Esophagus muscularis mucosa (tissue), 4 donors: Measurements from ENCODE around the gene CDHR5. TPM values are rescaled to one million over a fixed set of nuclear protein-coding genes. Genes with fewer than 3 reads are reported as not detected.

Source experiments
- DNase-seq: peaks from one replicate; pipeline ENCODE4 v3.0.0-alpha.2; 2017; ENCODE audit errors: extremely low spot score
- H3K27ac ChIP-seq, 4 donors: fragments of 200-600 bp; sonication (generic); replicated peaks in 1 of 4; 1 replicate in 3 of 4; 2 replicates in 1 of 4; pipeline ENCODE4 v1.5.1; 2016 to 2019; ENCODE audit warnings: mild to moderate bottlenecking in 1 of 4
- H3K27me3 ChIP-seq, 4 donors: fragments of 200-600 bp; sonication (generic); one replicate each; pipeline versions ENCODE4 v1.5.1 to v1.6.0; 2016 to 2019
- H3K36me3 ChIP-seq, 4 donors: fragments of 200-600 bp; sonication (generic); one replicate each; pipeline ENCODE4 v1.5.1; 2016 to 2019
- H3K4me1 ChIP-seq, 4 donors: fragments of 200-600 bp; sonication (generic); one replicate each; pipeline ENCODE4 v1.5.1; 2016 to 2019
- H3K4me3 ChIP-seq, 4 donors: fragments of 200-600 bp; sonication (generic); 1 replicate in 2 of 4; 2 replicates in 2 of 4; pipeline ENCODE4 v1.5.1; 2016 to 2019; ENCODE audit warnings: mild to moderate bottlenecking in 4 of 4, moderate library complexity in 1 of 4
- H3K9me3 ChIP-seq, 4 donors: fragments of 200-600 bp; sonication (generic); 1 replicate in 3 of 4; 2 replicates in 1 of 4; pipeline ENCODE4 v1.5.1; 2016 to 2019
- CTCF ChIP-seq, 3 experiments: fragments of 200-600 bp in 2 of 3; fragments of 450-650 bp in 1 of 3; sonication (generic) in 2 of 3; IDR thresholded peaks; one replicate each; pipeline ENCODE4 v1.5.1; 2017 to 2019; ENCODE audit warnings: antibody characterized with exemption in 3 of 3, mild to moderate bottlenecking in 2 of 3, moderate library complexity in 1 of 3
- EP300 ChIP-seq: sonication (generic); formaldehyde crosslinking; IDR thresholded peaks from one replicate; pipeline ENCODE4 v1.6.1; 2017; ENCODE audit warnings: antibody characterized with exemption
- POLR2A ChIP-seq: fragments of 450-650 bp; IDR thresholded peaks from one replicate; pipeline ENCODE4 v1.6.1; 2017; ENCODE audit warnings: antibody characterized with exemption, moderate library complexity, mild to moderate bottlenecking, low read depth
- POLR2AphosphoS5 ChIP-seq, 2 donors: sonication (generic); formaldehyde crosslinking; IDR thresholded peaks; one replicate each; pipeline ENCODE4 v1.6.1; 2017; ENCODE audit warnings: antibody characterized with exemption in 2 of 2
- WGBS: methylation state at CpG from one replicate; pipeline ENCODE4 v1.1.5; 2018; 5-methylcytosine and 5-hydroxymethylcytosine counted together
- intact Hi-C: fragments of 100-400 bp; cut with DNase I; formaldehyde crosslinking; loops from one replicate; pipeline ENCODE4 v1.15.1; 2023
- small RNA-seq, 3 donors: library from RNA; depleted of rRNA; stranded (forward); fragments of <200 nt; gene quantifications; one replicate each; pipeline ENCODE3, GENCODE V24; 2016
- total RNA-seq, 4 donors: library from RNA; depleted of rRNA; stranded (reverse); fragments of >200 nt; gene quantifications; one replicate each; pipeline versions ENCODE4 v1.1.0 to v1.2.1, GENCODE V29; 2016

Gene CDHR5
- total RNA-seq, 4 donors from 2014 or later = 1.3 TPM; not detected in 3

GRCh38 chr11:567629-568292 lies 57.0 kb downstream of the CDHR5 start:
- no peak for DNase-seq
- Histone ChIP-seq H3K27me3 (no peaks in the 10 kb centered on the region), H3K4me1 (peaks cover 11 to 23% (median 22%) of the 10 kb centered on the region in 4 donors), H3K4me3 (peak overlapping the region; percentile 67 to 90 (median 78)), H3K27ac (peak overlapping the region; percentile 87 to 94 (median 90)), H3K9me3 (no peaks in the 10 kb centered on the region), H3K36me3 (no peaks in the 10 kb centered on the region)
- intact Hi-C loops = no loop called here
- no peak for TF ChIP-seq POLR2A
- 59% methylated on average over 9 of the region's 41 CpGs for WGBS

DNA sequence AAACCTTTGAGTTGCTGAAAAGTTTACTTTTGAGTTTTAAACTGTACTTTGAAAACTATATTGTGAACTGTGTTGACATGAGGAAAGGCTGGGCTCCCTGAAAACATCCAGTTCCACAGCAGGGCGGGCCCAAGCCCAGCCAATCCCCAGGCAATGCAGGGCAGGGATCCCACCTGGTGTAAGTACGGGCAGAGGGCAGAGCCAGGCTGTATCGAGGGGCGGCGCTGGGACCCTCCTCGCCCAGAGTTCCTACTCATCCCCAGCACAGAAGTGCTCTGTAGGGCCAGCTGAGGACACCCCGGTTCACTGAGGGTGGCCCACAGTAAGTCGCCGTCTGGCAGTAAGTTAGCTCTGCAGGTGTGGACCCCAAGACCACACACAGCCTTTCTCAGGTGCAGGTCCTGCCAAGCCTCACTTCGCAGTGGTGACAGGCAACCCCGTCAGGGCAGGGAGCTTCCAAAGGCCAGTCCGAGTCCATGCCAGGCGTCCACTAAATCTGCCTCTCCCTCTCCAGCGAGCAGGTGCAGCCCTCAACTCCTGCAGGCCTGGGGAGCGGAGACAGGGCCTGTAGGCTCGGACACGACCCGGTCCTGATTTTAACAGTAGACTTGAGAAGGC lies 57.6 kb downstream of the CDHR5 start:
- H3K4me3 ChIP-seq = peak overlapping the region; percentile 67 to 90 (median 78)
- no peaks in the 10 kb centered on the region for H3K27me3 ChIP-seq
- H3K27ac ChIP-seq = peak overlapping the region; percentile 87 to 94 (median 90)
- no peaks in the 10 kb centered on the region for H3K9me3 ChIP-seq
- DNase-seq = no peak
- H3K4me1 ChIP-seq = peaks cover 11 to 23% (median 22%) of the 10 kb centered on the region in 4 donors
- TF ChIP-seq POLR2A (no peak), POLR2AphosphoS5 (IDR thresholded peaks at IDR 0.05) (no peak), CTCF (IDR thresholded peaks at IDR 0.05) (no peak), EP300 (no peak)
- intact Hi-C loops = no loop called here
- no peaks in the 10 kb centered on the region for H3K36me3 ChIP-seq
- 87% methylated on average over 8 of the region's 18 CpGs for WGBS

Small RNA genes lying within 50 kb of the gene (small RNA-seq; reads per million reads assigned to genes)
- 16.7 to 22.3 (median 21.1) reads per million in 3 donors for gene MIR210

Other genes with a start within 250 kb of the CDHR5 start
- 1 to 10 TPM in 1 of 4 donors, under 1 TPM in 3; 0.17 to 1.1 (median 0.51) TPM for gene PKP3, start 230.7 kb downstream of the CDHR5 start, total RNA-seq
- gene SIGIRR, start 210.0 kb downstream of the CDHR5 start, total RNA-seq = 10 to 100 TPM; 45.7 to 72.9 (median 50.5) TPM
- under 1 TPM in 3 of 4 donors, not detected in 1; 0.11 to 0.42 (median 0.32) TPM for gene ANO9, start 182.9 kb downstream of the CDHR5 start, total RNA-seq
- 10 to 100 TPM; 23.9 to 58.3 (median 30.2) TPM for gene PTDSS2, start 174.7 kb downstream of the CDHR5 start, total RNA-seq
- 100 to 1,000 TPM; 280 to 367 (median 334) TPM for gene RNH1, start 117.7 kb downstream of the CDHR5 start, total RNA-seq
- gene HRAS, start 89.4 kb downstream of the CDHR5 start, total RNA-seq = 10 to 100 TPM; 45.7 to 85.2 (median 61.7) TPM
- under 1 TPM in 2 of 4 donors, not detected in 2; 0.19 to 0.33 TPM for gene LRRC56, start 87.4 kb downstream of the CDHR5 start, total RNA-seq
- 1 to 10 TPM in 3 of 4 donors, under 1 TPM in 1; 0.52 to 3.1 (median 1.7) TPM for gene LMNTD2, start 64.2 kb downstream of the CDHR5 start, total RNA-seq
- 10 to 100 TPM in 3 of 4 donors, 1 to 10 TPM in 1; 2.9 to 24.4 (median 13.7) TPM for gene RASSF7, start 64.0 kb downstream of the CDHR5 start, total RNA-seq
- 10 to 100 TPM; 24.5 to 38.2 (median 28.7) TPM for gene PHRF1, start 48.5 kb downstream of the CDHR5 start, total RNA-seq
- gene IRF7, start 9.0 kb downstream of the CDHR5 start, total RNA-seq = 10 to 100 TPM; 11.3 to 39.6 (median 14.2) TPM
- gene SCT, start 2.2 kb upstream of the CDHR5 start, total RNA-seq = not detected
- 1 to 10 TPM in 1 of 4 donors, under 1 TPM in 2, not detected in 1; 0.26 to 1.1 (median 0.42) TPM for gene DRD4, start 12.3 kb upstream of the CDHR5 start, total RNA-seq
- gene DEAF1, start 70.3 kb upstream of the CDHR5 start, total RNA-seq = 10 to 100 TPM; 24.9 to 57.1 (median 39.4) TPM
- 10 to 100 TPM; 27.4 to 55.2 (median 39.6) TPM for gene TMEM80, start 70.9 kb upstream of the CDHR5 start, total RNA-seq
- gene EPS8L2, start 81.3 kb upstream of the CDHR5 start, total RNA-seq = 10 to 100 TPM in 3 of 4 donors, 1 to 10 TPM in 1; 5.6 to 31.6 (median 24.9) TPM
- 100 to 1,000 TPM; 168 to 231 (median 186) TPM for gene TALDO1, start 122.5 kb upstream of the CDHR5 start, total RNA-seq
- gene GATD1, start 152.5 kb upstream of the CDHR5 start, total RNA-seq = 10 to 100 TPM; 24.0 to 37.7 (median 28.9) TPM
- gene CEND1, start 165.1 kb upstream of the CDHR5 start, total RNA-seq = 1 to 10 TPM in 3 of 4 donors, under 1 TPM in 1; 0.42 to 3.3 (median 2.6) TPM
- 10 to 100 TPM in 1 of 4 donors, 1 to 10 TPM in 3; 5.0 to 11.0 (median 9.5) TPM for gene SLC25A22, start 173.3 kb upstream of the CDHR5 start, total RNA-seq
- 10 to 100 TPM in 2 of 4 donors, 1 to 10 TPM in 2; 5.3 to 18.7 (median 9.6) TPM for gene PIDD1, start 180.3 kb upstream of the CDHR5 start, total RNA-seq
- gene RPLP2, start 185.0 kb upstream of the CDHR5 start, total RNA-seq = 100 to 1,000 TPM; 318 to 813 (median 686) TPM
- gene PNPLA2, start 194.0 kb upstream of the CDHR5 start, total RNA-seq = 100 to 1,000 TPM in 1 of 4 donors, 10 to 100 TPM in 3; 62.8 to 107 (median 77.6) TPM
- gene CRACR2B, start 203.0 kb upstream of the CDHR5 start, total RNA-seq = 1 to 10 TPM; 5.3 to 8.4 (median 7.0) TPM
- 100 to 1,000 TPM; 219 to 730 (median 352) TPM for gene CD151, start 208.0 kb upstream of the CDHR5 start, total RNA-seq
- 100 to 1,000 TPM in 2 of 4 donors, 10 to 100 TPM in 2; 71.4 to 189 (median 92.3) TPM for gene POLR2L, start 217.6 kb upstream of the CDHR5 start, total RNA-seq
- 100 to 1,000 TPM in 3 of 4 donors, 10 to 100 TPM in 1; 81.4 to 156 (median 129) TPM for gene TSPAN4, start 217.9 kb upstream of the CDHR5 start, total RNA-seq